WI38 (cell line): Measurements from ENCODE around the gene ANKRD23.

ENCODE experiments used
- H3K4me3 ChIP-seq: 2 replicates; pipeline ENCODE4 v1.5.1; 2011; ENCODE audit warnings: low read depth, mild to moderate bottlenecking, control low read depth, low read length
- CTCF ChIP-seq: IDR thresholded peaks from 2 replicates; pipeline ENCODE4 v1.5.1; 2012; ENCODE audit warnings: low read depth, mild to moderate bottlenecking, control low read depth, low read length

The ANKRD23 gene

GRCh38 chr2:96823198-96823597 lies 20.6 kb downstream of the ANKRD23 start:
- no peak overlapping the region for H3K4me3 ChIP-seq
- TF ChIP-seq CTCF, result no peak

GRCh38 chr2:96822786-96823185 lies 21.0 kb downstream of the ANKRD23 start:
- no peak overlapping the region for H3K4me3 ChIP-seq
- TF ChIP-seq CTCF, result no peak

- no peak for TF ChIP-seq CTCF
- H3K4me3 ChIP-seq, result no peak overlapping the region
Measured at GRCh38 chr2:96821113-96821675, 22.6 kb downstream of the ANKRD23 start.

DNA sequence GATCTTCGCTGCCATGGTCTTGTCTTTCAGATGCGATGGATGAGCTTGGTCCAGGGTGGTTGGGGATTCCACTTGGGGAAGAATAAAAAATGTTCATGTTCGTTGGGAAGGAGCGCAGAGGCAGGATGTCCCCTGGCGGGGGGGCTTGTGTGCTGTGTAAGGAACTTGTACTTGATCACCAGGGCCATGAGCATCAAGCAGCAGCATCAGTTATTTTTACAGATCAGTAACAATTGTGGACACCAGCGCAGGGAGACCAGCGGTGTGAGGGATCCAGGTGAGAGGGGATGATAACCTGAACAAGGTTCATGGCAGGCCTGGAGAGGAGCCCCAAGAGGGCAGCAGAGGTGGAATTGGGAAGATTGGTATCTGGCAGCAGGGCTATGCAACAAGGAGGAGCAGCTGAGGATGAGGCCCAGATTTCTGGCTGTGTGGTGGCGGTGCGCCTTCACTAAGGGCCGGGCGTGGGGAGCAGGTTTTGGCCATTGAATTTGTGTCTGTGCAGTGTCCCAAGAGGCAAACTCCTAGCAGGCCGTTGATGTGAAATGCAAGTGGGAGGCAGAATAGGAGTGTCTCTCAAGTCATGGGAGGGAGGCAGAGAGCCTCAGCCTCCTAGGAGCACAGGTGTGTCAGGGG lies 23.8 kb downstream of the ANKRD23 start:
- no peak for TF ChIP-seq CTCF
- no peak overlapping the region for H3K4me3 ChIP-seq

DNA sequence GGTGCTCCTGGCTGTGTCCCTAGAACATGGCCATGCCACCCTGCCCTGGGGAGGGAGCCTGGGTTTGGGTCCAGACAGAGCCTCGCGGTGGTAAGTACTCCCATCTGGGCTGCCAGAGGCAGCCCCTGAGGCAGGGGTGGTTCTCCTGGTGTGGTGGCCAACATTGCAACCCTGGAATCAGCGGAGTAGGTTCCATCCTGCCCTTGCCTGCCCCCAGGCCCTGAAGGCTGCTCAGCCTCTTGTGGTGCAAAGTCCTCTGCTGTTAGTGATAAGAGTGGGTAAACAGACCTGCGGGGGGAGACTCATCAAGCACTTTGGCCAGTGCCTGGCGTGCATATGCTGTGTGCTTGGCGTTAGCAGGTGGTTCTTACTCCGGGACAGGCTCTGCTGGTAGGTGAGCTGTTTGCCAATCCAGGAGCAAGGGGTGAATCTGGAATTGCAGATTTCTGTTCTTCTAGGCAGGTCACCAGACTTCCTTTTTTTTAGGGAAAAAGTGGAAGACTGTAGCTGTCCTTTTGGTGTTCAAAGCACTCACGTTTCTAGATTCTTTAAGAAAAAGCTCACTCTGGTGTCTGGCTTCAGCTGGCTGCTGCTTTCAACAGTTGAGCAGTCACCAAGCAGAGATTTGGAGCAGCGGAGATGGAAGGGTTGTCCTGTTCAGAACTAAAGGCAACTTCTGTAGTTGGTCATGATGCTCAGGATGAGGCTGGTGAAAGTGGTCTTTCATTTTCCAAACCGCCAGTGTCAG lies 24.5 kb downstream of the ANKRD23 start:
- no peak overlapping the region for H3K4me3 ChIP-seq
- no peak for TF ChIP-seq CTCF

- no peak overlapping the region for H3K4me3 ChIP-seq
- TF ChIP-seq CTCF, result no peak
Measured at GRCh38 chr2:96817882-96818281, 25.9 kb downstream of the ANKRD23 start.
